GM18507 (cell line): ENCODE data around the gene ETV6.
A peak's percentile ranks its signal among the peaks of the same experiment; 100 is the strongest.

Experiments
- DNase-seq: peaks from one replicate; pipeline ENCODE4 v3.0.0; 2011; ENCODE audit warnings: low read depth; ENCODE audit not compliant: insufficient read length; ENCODE audit errors: extremely low spot score
- FAIRE-seq: peaks from 2 replicates; lab custom pipeline; 2011; peaks lifted over from hg19 to GRCh38; lab: Jason Lieb, UNC

ETV6 gene

DNA sequence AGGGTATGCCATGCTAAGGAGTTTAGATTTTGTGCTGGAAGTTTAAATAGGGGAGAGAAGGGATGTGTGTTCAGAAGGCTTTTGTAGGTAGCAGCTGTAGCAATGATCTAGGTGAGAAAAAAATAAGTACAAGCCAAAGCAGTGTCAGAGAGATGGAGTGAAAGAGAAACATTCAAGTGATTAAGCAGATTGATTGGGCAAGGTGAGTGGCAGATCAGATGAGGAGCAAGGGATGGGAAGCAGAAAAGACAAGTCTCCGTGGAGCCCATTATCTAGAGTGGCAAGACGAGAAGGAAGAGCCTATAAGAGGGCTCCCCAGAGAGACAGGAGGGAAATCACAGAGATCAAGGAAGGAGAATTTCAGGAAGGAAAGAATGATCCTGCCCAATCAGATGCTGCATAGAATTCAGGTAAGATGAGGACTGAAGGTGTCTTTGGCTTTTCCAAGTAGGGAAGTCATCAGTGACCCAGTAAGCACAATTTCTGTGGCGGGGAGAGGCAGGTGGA lies 133.5 kb downstream of the ETV6 start:
- DNase-seq: no peak
- peak; percentile 39 for FAIRE-seq

DNA sequence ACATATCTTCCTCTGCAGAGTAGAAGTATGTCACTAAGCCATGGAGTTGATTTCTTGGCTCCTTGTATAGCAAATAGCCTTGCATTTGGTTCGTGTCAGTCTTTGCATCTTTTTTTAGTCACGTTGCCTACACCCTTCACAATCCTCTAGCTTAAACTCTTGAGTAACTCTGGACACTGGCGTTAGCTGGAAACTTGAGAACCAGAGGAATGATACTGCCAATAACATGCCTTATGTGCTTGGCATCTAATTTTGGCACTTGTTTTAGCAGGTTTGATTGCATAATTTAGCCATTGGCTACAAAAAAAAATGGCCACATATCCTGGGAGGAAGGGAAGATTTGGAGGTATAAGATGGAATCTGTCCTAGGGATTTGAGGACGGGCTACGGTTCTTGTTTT lies 136.2 kb downstream of the ETV6 start:
- no peak for FAIRE-seq
- no peak for DNase-seq

DNA sequence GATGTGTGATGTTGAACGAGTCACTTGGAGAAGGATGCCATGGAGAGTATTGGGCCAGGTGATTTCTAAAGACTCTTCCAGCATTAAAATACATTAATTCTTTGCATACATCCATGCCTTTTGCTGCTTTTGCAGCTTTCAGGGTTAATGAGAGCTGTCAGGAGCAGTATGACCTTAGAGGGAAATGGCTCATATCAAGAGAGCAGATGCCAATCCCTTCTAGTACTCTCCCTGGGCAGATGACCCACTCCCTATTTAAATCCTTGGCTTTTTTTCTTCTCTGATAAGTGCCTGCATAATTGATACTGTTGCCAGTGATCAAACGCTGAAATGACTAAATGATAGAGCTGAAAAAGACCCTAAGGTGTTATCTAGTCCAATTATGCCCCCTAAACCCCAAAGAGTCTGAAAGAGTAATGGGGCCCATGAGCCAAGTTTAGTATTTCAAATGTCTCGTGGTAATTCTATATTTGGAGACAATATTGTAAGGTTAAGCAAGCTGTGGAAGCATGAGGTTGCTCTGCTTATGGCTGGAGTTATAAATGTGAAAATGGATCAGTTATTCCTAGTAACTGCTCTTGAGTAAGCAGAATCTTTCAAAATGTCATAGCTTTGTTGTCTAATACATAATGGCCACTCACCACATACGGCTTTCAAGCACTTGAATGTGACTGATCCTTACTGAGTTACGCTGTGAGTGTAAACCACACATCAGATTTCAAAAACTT lies 137.3 kb downstream of the ETV6 start:
- DNase-seq: no peak
- no peak for FAIRE-seq

DNA sequence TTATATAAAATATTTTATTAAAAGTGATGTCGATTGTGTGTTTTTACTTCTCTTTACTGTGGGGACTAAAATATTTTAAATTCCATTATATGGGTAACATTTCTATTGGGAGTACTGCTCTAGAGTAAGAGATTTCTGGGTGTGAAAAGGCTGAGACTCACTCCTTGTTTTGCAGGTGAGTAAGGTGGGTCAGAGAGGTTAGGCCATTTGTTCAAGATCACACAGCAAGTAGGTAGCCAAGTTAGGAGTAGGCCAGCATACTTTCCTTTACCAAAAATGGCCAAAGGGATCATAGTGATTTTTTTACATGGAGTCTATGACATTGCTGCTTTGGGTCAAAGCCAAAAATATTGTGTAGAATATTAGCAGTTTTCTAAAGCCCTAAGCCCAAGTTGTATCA lies 138.0 kb downstream of the ETV6 start:
- FAIRE-seq: no peak

DNA sequence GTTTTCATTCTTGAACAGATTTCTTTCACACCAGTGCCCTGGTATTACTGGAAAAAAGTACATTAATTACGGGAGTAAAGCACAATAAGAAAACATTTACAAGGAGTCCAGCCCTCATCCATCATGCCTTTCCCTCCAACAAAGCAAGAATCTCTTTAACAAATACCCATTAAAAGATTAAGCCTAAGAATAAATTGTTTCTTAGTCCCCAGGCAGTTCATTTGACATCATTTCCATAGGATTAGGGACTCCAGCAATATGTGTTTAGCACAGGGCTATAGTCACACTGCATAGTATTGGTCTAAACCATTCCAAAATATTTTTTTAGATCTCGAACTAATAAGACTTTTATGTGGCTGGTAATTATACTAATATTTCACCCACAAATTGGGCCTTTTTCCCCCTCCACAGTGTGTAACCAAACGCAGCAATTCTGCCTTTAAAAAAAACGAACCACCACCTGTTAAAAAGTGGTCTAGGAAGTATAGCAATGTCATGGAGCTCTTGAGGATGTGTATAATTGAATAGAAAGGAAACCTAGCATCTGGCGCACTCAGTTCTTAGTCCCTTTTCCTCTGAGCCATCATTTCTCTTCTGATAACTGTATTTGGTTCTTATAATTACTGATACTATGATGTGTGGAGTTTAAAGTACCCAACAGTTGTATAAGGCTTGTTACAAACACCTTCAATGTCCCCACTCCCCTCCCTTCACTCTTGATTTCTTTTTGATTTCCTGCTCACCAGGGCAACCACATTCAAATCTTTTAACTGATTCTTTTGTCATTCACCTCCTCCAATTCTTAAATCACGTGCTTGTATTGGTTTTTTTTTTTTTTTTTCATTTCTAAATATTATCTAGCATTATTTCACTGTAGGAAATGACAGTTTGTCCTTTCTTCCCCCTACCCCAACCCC lies 138.7 kb downstream of the ETV6 start:
- DNase-seq (no peak), FAIRE-seq (no peak)

More for the DNA sequence above, 138.0 kb downstream of the ETV6 start:
- no peak for DNase-seq

DNA sequence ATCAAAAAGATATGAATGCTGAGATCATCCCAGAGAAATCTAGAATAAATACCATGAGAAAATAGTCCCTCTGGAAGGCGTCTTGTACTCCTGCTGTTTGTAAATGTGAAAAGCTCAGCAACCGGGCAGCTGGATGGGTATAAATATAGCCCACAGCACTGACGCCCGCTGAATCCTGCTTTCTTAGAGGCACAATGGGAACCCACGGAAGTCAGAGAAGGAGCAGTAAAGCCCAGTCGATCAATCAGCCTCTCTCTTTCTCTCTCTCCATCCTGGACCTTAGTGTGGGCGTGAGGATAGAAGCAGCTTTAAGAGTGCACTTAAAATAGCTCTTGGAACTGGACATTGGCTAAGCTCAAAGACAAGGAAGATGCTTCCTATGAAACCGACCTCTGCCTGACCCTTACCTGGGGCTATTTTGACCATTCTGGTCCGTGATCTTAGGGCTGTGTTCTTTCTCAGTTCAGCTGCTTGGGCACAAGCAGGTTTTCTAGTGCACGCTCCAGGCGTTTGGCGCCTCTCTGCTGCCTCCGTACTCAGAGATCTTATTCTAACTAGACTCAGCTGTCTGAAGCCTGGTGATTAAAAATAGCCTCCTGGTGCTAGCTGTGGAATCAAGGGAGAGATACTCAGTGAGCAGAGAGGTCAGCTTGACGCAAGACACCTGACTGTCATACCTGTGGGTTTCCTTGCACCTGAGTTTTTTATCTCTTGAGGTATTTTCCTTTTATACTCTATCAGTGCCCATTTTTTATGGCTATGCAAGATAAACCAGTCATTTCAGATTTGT lies 144.6 kb downstream of the ETV6 start:
- no peak for FAIRE-seq
- no peak for DNase-seq

DNA sequence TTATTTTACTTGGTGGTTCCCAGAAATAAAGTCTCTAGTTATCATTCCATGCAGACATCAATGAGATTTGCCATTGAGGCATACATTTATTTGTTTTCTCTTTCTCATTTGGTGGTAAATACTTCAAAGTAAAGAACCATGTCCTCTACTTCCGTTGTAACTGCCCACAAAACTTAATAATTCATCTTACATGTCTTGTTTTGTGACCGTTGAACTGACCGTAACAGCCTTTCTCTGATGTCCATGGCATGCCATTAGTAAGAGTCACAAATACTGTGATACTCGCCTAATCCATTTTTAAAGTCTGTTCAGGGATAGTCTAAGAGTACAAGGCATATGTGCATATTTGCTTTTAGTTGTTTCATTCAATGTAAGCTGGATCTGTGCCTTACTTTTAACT lies 145.3 kb downstream of the ETV6 start:
- FAIRE-seq (no peak), DNase-seq (no peak)

DNA sequence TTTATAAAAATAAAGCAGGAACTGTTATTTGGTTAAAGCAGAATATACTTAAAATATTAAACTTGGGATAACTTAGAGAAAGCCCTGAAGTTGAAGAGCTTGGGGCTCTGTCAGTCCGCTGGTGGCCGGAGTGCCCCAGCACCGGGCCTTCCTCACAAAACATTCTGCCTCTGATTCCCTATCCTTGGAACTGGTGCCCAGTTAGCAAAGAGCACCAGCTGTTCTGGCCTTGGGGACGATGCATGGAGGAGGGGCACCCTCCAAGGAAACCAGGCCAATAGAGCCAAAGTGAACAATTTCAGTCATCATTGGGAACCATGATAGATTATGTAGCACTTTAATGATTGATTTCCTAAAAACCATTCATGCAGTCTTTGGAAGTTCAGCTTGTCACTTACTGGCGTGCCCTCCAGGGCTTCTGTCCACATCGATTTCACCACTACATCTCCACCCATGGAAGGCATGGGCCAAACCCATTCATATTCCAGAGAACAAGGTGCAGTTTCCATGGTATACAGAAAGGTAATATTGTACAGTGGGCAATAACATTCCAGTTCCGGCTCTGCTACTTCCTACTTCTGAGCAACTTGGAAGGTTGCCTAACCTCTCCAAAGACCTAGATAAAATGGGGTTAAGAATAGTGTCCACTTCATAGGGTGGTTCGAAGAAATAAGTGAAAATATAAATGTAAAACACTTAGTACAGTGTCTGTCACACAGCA lies 145.9 kb downstream of the ETV6 start:
- no peak for FAIRE-seq
- DNase-seq: no peak

DNA sequence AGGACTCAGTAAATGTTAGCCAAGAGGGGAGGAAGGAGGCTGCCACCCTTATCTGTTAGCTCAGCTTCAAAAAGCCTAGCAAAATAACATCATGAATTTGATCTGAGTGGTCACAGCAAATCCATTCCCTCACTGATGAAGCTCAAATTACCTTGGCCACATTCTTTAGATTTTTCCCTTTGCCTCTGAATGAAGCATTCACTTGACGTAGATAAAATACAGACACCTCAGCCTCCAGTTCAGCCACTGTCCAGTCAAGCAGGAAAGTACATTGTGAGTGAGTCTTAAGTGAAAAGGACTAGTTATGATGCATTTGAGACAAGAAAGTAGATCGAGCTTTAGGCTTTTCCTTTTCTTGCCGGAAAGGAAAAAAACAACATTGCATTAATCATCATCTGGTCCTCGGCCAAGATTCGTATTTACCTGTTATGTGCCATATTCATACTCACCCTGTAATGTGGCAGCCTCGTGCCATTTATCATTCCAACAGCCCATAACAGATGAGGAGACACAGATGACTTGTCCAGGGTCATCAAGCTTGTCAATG lies 146.5 kb downstream of the ETV6 start:
- FAIRE-seq (no peak), DNase-seq (no peak)

DNA sequence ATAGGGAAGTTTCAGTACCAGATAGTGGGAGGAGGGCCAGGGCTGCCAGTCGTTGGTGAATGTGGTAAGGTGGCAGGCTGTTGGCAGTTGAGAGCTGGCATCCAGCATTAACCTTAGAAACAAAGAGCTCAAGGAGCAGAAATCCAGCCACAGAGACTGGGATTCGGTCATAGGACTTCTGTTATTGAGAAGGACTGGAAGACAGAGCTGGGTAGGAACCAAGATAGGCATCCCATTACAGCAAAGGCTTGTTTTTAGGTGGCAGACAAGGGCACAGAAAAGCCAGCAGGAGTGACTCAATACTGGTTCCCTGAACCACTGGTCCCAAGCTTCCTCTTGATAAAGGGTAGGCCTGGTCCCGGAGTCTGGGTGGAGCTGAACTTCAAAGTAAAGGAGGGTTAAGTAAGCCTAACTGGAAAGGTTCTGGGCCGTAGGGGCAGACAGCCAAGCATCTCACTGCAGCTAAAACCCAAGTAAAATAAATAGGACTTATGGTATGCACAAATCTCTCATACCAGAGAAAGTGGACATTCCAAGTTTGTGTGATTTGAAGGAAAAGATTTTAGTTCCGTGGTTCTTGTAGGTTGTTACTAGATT lies 147.9 kb downstream of the ETV6 start:
- DNase-seq (no peak), FAIRE-seq (no peak)

DNA sequence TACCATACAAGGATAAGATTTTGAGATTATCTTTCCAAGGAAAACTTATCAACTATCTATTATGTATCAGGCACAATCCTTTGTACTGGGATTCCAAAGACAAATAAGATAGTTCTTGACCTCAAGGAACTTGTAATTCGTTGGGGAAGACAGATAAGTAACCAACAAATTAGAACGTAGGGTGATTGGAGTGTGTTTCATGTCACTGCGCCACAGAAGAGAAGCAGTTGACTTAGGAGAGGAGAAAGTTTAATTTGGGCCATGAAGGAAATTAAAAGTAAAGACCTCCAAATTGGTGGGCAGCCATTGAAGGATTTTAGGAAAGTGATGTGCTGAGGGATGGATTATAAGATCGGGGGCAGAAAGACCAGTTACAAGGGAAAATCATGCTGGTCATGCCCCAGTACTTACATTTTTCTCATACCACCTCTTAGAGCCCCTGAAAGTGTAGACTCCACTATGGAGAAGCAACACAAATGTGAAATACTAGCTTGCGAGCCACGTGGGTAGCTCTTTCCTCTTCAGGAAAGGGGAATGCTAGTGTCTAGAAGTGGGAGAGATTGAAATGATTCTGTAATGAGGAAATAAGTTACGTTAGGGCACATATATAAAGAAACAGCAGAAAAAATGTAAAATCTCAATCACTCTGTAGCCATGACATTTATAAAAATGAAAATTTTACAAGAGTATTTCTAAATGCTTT lies 148.7 kb downstream of the ETV6 start:
- DNase-seq (no peak), FAIRE-seq (no peak)

DNA sequence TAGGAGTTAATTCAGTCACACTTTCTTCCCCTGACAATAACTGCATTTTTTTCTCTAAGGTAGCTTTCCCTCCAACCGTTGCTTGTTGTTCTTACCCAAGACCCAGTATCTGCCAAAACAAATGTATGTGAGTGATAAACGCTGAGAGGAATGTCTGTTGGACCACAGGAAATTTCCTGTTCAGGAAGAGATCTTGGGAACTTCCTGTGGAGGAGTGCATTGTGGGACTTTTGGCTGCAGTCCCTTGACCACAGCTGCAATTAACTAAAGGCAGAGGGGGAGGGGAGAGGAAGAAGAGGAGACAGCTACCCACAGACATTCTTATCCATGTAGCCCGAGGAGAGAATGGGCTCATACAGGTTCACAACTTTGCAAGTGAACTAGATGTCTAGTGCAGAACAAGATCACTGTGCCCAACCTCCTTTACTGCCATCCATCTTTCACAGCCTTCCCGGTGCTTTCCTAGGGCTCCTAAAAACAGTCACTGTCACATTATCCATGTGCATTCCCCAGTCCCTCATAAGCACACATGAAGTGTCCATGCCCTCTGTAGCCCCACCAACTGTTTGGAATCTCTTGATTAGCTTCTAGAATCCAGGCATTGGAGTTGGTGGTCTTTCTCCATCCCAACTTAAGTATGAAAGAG lies 149.5 kb downstream of the ETV6 start:
- DNase-seq (no peak), FAIRE-seq (peak; percentile 50)

DNA sequence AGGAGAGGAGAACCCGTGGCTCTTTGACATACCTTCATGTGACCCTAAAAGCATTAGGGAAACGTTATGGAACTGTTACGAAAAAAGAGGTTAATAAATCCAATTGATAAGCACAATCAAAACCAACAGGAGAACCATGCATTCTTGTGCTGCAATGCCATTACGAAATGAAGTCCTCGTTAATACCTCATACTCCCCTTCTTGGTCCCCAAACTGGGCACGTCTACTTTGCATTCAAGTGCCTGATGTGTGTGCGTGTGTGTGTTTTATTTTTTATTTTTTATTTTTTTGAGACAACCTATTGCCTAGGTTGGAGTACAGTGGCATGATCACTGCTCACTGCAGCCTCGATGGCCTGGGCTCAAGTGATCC lies 150.0 kb downstream of the ETV6 start:
- no peak for FAIRE-seq
- DNase-seq: no peak

DNA sequence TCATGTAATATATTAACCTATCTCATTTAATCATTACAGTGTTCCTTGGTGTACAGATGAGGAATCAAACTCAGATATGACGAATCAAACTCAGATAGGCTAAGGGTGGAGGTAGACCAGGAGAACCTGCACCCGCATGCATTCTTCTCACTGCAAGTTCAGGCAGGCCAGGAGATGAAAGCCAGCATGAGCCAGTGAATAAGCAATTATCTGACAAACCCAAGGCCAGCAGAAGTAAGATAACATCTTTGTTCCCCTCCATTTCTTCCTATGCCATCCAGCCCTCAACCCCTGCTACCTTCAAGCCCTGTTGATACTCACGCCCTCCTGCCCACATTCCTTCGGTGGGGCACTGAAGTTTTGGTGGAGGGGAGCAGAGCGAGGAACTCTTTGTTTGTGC lies 152.2 kb downstream of the ETV6 start:
- no peak for DNase-seq
- no peak for FAIRE-seq

DNA sequence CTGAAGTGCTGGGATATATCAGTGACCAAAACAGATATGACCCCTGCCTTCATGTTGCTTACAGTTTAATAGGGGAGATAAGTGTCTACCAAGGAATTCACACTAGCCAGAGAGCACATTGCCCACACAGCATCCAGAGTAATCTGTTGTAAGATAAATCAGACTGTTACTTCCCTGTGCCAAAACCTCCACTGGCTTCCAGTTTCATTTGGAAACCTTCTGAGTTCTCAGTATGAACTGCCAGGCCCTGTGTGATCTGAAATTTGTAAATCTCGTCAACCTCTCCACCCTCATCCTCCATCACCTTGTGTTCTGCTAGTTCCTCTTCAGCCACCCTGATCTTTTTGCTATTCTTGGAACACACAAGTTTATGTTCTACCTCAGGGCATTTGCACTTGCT lies 154.7 kb downstream of the ETV6 start:
- DNase-seq (no peak), FAIRE-seq (no peak)

DNA sequence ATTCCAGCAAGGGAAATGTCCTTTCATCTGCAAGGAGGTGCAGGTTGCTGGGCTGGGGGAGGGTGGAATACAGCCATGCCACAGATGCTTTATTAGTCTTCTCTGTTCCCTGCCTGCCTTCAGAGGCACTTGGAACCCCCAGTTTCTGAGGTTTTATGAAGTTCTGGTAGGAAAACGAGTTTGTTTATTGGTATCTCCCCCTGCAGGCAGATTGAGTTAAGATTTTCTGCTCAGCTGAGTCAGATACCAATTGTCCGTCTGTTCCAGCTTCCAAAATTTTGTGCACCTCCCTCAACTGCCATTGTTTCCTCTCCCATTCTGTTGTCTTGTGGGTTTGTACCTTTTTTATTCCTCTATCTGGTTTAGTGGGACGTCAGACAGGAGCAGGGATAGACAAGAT lies 155.6 kb downstream of the ETV6 start:
- DNase-seq (no peak), FAIRE-seq (no peak)

DNA sequence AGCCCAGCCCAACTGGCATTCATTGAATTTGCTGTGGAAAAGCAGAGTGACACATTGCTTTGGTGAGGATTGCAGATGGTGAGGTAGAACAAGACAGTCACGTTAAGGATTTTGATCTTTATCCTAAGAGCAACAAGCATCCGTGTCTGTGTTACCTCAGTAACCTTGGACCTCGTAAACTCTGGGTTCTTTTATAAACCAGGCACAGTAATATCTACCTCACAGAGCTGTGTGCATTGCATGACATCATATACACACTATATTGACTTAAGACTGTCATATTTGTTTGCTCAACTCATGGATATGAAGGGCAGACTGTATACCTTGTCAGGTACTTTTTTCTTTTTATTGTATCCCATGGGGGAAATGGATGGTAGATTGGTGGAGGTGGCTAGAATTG lies 156.2 kb downstream of the ETV6 start:
- FAIRE-seq (peak; percentile 62), DNase-seq (no peak)

DNA sequence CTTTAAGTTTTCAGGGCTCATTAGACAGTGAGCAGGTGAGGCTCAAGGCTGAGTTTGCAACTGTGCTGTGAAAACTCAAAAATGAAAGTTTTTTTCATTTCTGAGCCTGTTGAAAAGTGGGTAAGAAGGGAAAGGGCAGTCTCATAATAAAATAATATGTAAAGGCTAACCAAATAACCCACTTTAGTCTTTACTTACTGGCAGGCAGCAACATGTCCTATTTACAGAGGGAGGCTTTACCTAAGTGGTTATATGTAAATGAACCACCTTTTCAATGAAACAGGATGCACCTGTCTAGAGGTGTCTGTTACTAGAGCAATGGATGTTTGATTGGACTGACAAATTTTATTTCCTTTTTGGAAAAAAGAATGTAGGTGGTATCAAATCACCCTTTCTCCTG lies 158.0 kb downstream of the ETV6 start:
- FAIRE-seq (peak; percentile 65), DNase-seq (no peak)
